Suprapubic skin (tissue), 4 donors: Measurements from ENCODE around the gene FRYL.

Source experiments
- CTCF ChIP-seq, 2 donors: fragments of 200-600 bp in 1 of 2; fragments of 450-650 bp in 1 of 2; sonication (generic) in 1 of 2; IDR thresholded peaks; one replicate each; pipeline ENCODE4 v1.5.1; 2016 to 2019; ENCODE audit warnings: antibody characterized with exemption in 2 of 2, mild to moderate bottlenecking in 1 of 2, moderate library complexity in 1 of 2
- POLR2A ChIP-seq, 2 donors: fragments of 450-650 bp; IDR thresholded peaks; one replicate each; pipeline ENCODE4 v1.6.1; 2017; ENCODE audit warnings: antibody characterized with exemption in 2 of 2, mild to moderate bottlenecking in 2 of 2, moderate library complexity in 2 of 2
- POLR2AphosphoS5 ChIP-seq, 3 donors: sonication (generic); formaldehyde crosslinking; IDR thresholded peaks; one replicate each; pipeline ENCODE4 v1.6.1; 2017; ENCODE audit warnings: antibody characterized with exemption in 3 of 3

GRCh38 chr4:48566034-48566384, 214.1 kb downstream of the FRYL start:
- TF ChIP-seq CTCF (IDR thresholded peaks at IDR 0.05) (no peak), POLR2AphosphoS5 (IDR thresholded peaks at IDR 0.05) (no peak), POLR2A (IDR thresholded peaks at IDR 0.05) (no peak)
